MM.1S (cell line): Measurements from ENCODE around the gene NMRAL1.
A peak's percentile ranks its signal among the peaks of the same experiment; 100 is the strongest.

Experiments used
- CTCF ChIP-seq: fragments of 300-600 bp; sonication (generic); IDR thresholded peaks from 2 replicates; pipeline ENCODE4 v1.5.1; 2016; ENCODE audit warnings: antibody characterized with exemption, low read length, mixed read lengths
- EZH2 ChIP-seq: fragments of 300-600 bp; sonication (generic); optimal IDR thresholded peaks from 2 replicates; pipeline ENCODE3; 2017; ENCODE audit warnings: low read depth, mild to moderate bottlenecking, antibody characterized with exemption, low read length, mixed read lengths

- TF ChIP-seq EZH2: no peak
- TF ChIP-seq CTCF: peak; percentile 82
Measured at GRCh38 chr16:4517812-4518680, 43.6 kb upstream of the NMRAL1 start.
